HUDEP-2 (cell line): Measurements from ENCODE around the gene NVL.
"Not testable (repeated sequence)": the region's sequence is repeated elsewhere in the genome, so short reads cannot be mapped to it uniquely, and the experiment has no call there.

Experiments
- DNase-seq, 76 experiments: peaks; one replicate each; lab custom pipeline; 2025; ENCODE audit not compliant: unreplicated experiment in 76 of 76; lab: John Stamatoyannopoulos, UW

NVL gene

GRCh38 chr1:224329842-224330753 lies at the start of gene NVL:
TSS of gene NVL (minus strand) at chr1:224330172. CDS start at chr1:224330127, 45 bp downstream.
- DNase-seq: peak in 75 of 76 experiments; percentile 13 to 97 (median 74)

GRCh38 chr1:224378855-224379631 lies 49.1 kb upstream of the NVL start:
- no peak for DNase-seq

- DNase-seq: no peak
Observed at GRCh38 chr1:224377676-224378006, 47.7 kb upstream of the NVL start.

- no peak for DNase-seq
Observed at GRCh38 chr1:224375059-224375458, 45.1 kb upstream of the NVL start.

GRCh38 chr1:224373008-224373590 lies 43.1 kb upstream of the NVL start:
- DNase-seq: no peak

GRCh38 chr1:224368409-224368808 lies 38.4 kb upstream of the NVL start:
- no peak for DNase-seq

- no peak for DNase-seq
Observed at GRCh38 chr1:224359207-224359606, 29.2 kb upstream of the NVL start.

- DNase-seq: no peak
Observed at GRCh38 chr1:224358237-224358636, 28.3 kb upstream of the NVL start.

- no peak for DNase-seq
Observed at GRCh38 chr1:224357626-224358124, 27.7 kb upstream of the NVL start.

GRCh38 chr1:224356685-224357625 lies 27.0 kb upstream of the NVL start, which contains the start of gene CNIH4:
TSS of gene CNIH4 (plus strand) at chr1:224356879. CDS start at chr1:224356925, 46 bp downstream.
- DNase-seq: peak in 75 of 76 experiments; percentile 33 to 94 (median 80)

- DNase-seq: no peak
Observed at GRCh38 chr1:224353975-224354925, 24.3 kb upstream of the NVL start.

- not testable (repeated sequence) for DNase-seq
Observed at GRCh38 chr1:224352436-224353085, 22.6 kb upstream of the NVL start.

- DNase-seq: not testable (repeated sequence)
Observed at GRCh38 chr1:224349716-224350115, 19.7 kb upstream of the NVL start.

GRCh38 chr1:224348137-224348536 lies 18.2 kb upstream of the NVL start:
- no peak for DNase-seq

GRCh38 chr1:224343679-224344078 lies 13.7 kb upstream of the NVL start:
- DNase-seq: no peak

- DNase-seq: peak in 2 of 76 experiments; percentile 2 to 9
Observed at GRCh38 chr1:224340453-224341384, 10.7 kb upstream of the NVL start.

- no peak for DNase-seq
Observed at GRCh38 chr1:224339442-224340033, 9.6 kb upstream of the NVL start.
